ENCODE measurements around the gene CFAP141. TPM values are rescaled to one million over a fixed set of nuclear protein-coding genes. Genes with fewer than 3 reads are reported as not detected.

The CFAP141 gene
- total RNA-seq, 2 donors from 2014 or later = not detected

DNA sequence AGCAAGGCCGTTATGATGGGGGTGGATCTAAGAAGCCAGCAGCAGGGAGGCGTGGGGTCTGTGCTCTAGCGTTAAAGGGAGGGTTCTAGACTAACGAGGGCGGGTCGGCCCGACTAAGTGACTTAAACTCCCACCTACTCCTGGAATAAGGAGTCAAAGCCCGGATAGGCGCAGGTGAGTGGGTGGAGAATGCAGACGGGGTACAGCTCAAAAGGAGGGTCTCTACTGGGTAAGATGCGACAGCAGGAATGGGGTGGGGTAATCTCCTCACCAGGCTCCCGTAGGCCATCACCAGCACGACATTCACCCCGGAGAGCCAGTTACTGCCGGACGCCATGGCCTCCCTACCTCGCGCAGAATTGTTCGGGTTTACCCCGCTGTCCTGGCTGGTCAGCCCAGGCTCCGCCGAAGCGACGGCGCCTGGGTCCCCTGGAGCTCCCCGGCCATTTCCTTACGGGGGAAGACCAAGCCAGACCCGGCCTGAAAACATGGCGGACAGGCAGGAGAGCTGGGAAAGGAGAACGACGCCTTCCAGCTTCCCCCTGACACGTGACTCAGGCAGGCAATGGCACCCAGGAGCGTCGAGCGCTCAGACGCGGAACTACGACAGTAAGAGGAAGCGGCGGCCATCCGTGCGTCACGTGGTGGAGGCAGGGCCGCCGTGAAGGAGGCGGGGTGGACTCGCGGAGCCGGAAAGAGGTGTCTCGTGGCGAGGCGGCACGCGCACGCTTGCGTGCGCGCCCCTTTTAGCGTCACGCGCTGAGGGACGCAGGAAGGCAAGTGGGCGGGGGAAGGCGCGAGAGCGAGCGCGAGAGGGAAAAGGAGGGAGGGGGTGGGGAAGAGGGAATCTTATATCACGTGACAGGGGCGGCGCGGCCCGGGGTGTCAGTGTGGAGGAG lies 14.2 kb upstream of the CFAP141 start, which contains the start of gene UBAP2L:
Gene UBAP2L, plus strand, starts transcription at position 885 of the 899 bp plus-strand sequence. CDS start 4,169 bp downstream, outside the sequence.
- WGBS, 2 donors = 0 to 1% methylated on average over 24 to 67 of the region's 73 CpGs
- Histone ChIP-seq H3K27ac (peak within 1 kb of the TSS; percentile 98 to 100 (median 99)), H3K27me3 (no peaks in the 10 kb centered on the region), H3K9me3 (no peaks in the 10 kb centered on the region), H3K36me3 (replicated peaks in 1 of 2; ENCODE audit: insufficient read depth in 1 of 2, low read depth in 2 of 2) (peaks cover 0 to 3% of the 10 kb centered on the region in 2 donors), H3K4me3 (peak within 1 kb of the TSS; percentile 91 to 98), H3K4me1 (peaks cover 55% of the 10 kb centered on the region)
- TF ChIP-seq POLR2A (IDR thresholded peaks at IDR 0.05) = peak; percentile 60 to 90 (median 89)
- TF ChIP-seq, protein P1, sequence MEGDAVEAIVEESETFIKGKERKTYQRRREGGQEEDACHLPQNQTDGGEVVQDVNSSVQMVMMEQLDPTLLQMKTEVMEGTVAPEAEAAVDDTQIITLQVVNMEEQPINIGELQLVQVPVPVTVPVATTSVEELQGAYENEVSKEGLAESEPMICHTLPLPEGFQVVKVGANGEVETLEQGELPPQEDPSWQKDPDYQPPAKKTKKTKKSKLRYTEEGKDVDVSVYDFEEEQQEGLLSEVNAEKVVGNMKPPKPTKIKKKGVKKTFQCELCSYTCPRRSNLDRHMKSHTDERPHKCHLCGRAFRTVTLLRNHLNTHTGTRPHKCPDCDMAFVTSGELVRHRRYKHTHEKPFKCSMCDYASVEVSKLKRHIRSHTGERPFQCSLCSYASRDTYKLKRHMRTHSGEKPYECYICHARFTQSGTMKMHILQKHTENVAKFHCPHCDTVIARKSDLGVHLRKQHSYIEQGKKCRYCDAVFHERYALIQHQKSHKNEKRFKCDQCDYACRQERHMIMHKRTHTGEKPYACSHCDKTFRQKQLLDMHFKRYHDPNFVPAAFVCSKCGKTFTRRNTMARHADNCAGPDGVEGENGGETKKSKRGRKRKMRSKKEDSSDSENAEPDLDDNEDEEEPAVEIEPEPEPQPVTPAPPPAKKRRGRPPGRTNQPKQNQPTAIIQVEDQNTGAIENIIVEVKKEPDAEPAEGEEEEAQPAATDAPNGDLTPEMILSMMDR (IDR thresholded peaks at IDR 0.05) = no peak
- DNase-seq (peak; percentile 99), ATAC-seq (peak; percentile 97)
- intact Hi-C loops (cut with DNase I) = no loop called here

DNA sequence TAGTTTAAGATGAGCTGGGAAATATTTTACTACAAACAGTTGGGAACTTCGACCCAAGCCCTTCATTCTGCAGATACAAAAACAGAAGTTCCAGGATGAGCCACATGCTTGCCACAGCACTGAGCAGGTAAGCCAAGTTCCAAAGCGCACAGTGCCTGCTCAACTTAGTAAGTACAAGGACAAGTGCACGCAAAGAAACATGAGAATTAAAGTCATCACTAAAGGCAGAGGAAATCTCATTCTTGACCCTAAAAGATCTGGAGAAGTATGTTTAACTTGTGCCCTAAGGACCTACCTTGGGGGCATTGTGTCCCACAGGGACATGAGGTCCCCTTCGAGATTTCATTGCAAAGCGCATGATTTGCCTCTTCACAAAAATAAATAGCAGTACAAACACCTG lies 13.4 kb upstream of the CFAP141 start:
- Histone ChIP-seq H3K9me3 (no peaks in the 10 kb centered on the region), H3K4me3 (peak overlapping the region; percentile 91 to 98), H3K36me3 (replicated peaks in 1 of 2; ENCODE audit: insufficient read depth in 1 of 2, low read depth in 2 of 2) (peaks cover 0 to 3% of the 10 kb centered on the region in 2 donors), H3K4me1 (peaks cover 57% of the 10 kb centered on the region), H3K27ac (peak overlapping the region; percentile 98 to 100 (median 99)), H3K27me3 (no peaks in the 10 kb centered on the region)
- ATAC-seq (no peak), DNase-seq (peak in 2 of 4 donors; percentile 26 to 35)
- TF ChIP-seq, protein P1 (IDR thresholded peaks at IDR 0.05) = no peak
- TF ChIP-seq POLR2A (IDR thresholded peaks at IDR 0.05) = no peak
- intact Hi-C loops (cut with DNase I) = no loop called here
- WGBS, 2 donors = 5 to 12% methylated on average over 5 of the region's 5 CpGs

DNA sequence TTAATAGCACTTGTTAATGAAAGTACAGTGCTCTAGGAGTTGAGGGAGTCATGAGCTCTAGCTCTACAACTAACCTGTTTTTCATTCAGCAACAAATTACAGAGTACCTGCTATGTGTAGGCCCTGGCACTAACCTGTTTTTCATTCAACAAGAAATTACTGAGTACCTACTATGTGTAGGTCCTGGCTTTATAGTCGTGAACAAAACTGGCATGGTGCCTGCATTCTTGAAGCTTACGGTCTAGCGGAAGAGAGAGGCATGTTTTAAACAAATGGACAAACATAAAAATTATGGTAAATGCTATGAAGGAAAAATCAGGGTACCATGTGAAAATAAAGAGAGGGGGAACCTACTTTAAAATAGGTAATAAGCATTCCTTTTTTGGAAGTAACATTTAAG lies 12.4 kb upstream of the CFAP141 start:
- intact Hi-C loops (cut with DNase I) = no loop called here
- peaks cover 56% of the 10 kb centered on the region for H3K4me1 ChIP-seq
- no peaks in the 10 kb centered on the region for H3K9me3 ChIP-seq
- TF ChIP-seq, protein P1 (IDR thresholded peaks at IDR 0.05) = no peak
- no peak for TF ChIP-seq POLR2A (IDR thresholded peaks at IDR 0.05)
- WGBS, 2 donors = 13 to 33% methylated on average over 3 of the region's 3 CpGs
- H3K4me3 ChIP-seq = no peak overlapping the region
- H3K27ac ChIP-seq = no peak overlapping the region
- no peaks in the 10 kb centered on the region for H3K27me3 ChIP-seq
- ATAC-seq (no peak), DNase-seq (no peak)
- H3K36me3 ChIP-seq (replicated peaks in 1 of 2; ENCODE audit: insufficient read depth in 1 of 2, low read depth in 2 of 2) = peaks cover 0 to 5% of the 10 kb centered on the region in 2 donors

DNA sequence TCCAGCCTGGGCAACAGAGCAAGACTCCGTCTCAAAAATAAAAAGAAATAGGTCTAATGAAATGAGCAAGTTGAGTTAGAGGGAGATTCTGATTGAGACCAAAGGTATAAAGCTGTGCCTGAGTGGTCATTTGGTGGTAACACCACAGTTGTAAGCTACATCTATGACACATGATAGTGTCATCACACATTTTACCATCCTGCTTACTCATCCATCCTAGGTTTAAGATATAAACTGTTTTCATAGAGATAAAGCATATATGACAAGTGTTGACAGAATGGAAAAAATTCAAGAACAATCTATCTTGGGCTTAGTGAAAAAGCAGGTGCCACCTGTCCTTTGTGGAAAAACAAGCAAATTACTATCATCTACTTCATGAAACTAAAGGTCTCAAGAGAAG lies 7.1 kb upstream of the CFAP141 start:
- no peak for TF ChIP-seq POLR2A (IDR thresholded peaks at IDR 0.05)
- TF ChIP-seq, protein P1 (IDR thresholded peaks at IDR 0.05) = no peak
- no peaks in the 10 kb centered on the region for H3K27me3 ChIP-seq
- H3K9me3 ChIP-seq = no peaks in the 10 kb centered on the region
- peaks cover 26% of the 10 kb centered on the region for H3K4me1 ChIP-seq
- H3K36me3 ChIP-seq (replicated peaks in 1 of 2; ENCODE audit: insufficient read depth in 1 of 2, low read depth in 2 of 2) = peaks cover 12 to 37% of the 10 kb centered on the region in 2 donors
- ATAC-seq (no peak), DNase-seq (no peak)
- H3K4me3 ChIP-seq = no peak overlapping the region
- 85 to 96% methylated on average over 1 of the region's 1 CpG for WGBS, 2 donors
- intact Hi-C loops (cut with DNase I) = no loop called here
- H3K27ac ChIP-seq = no peak overlapping the region
